Caco-2 (cell line): ENCODE measurements around the gene CTSZ. TPM values are rescaled to one million over a fixed set of nuclear protein-coding genes. Genes with fewer than 3 reads are reported as not detected.

Experiments
- BruUV-seq: library from RNA; stranded (reverse); fragments of 400-500 nt; replicated peaks from 2 replicates; lab custom pipeline; 2021; lab: Mats Ljungman, UMichigan
- CTCF ChIA-PET: fragments of 300-600 bp; sonication (Branson Sonifier 250); formaldehyde crosslinking; loops from one replicate; lab custom pipeline; 2022; ENCODE audit warnings: antibody characterized with exemption; lab: Charles Lee
- POLR2A ChIA-PET: fragments of 300-600 bp; sonication (Branson Sonifier 250); formaldehyde crosslinking; loops from one replicate; lab custom pipeline; 2022; ENCODE audit warnings: antibody characterized with exemption; lab: Charles Lee
- DNase-seq, 2 experiments: peaks; one replicate each; pipeline versions ENCODE4 v3.0.0 to v3.0.0-alpha.2; 2020 to 2022
- H3K27me3 ChIP-seq: replicated peaks from 2 replicates; pipeline ENCODE4 v1.6.0; 2011; ENCODE audit warnings: low read length; ENCODE audit not compliant: control insufficient read depth, insufficient read depth
- H3K36me3 ChIP-seq: 2 replicates; pipeline ENCODE4 v1.5.1; 2011; ENCODE audit warnings: low read length; ENCODE audit not compliant: control insufficient read depth, insufficient read depth
- H3K4me1 ChIP-seq: fragments of 250-450 bp; sonication (Bioruptor Pico); 2 replicates; pipeline ENCODE4 v1.5.1; 2020; ENCODE audit warnings: mild to moderate bottlenecking
- H3K4me3 ChIP-seq: 2 replicates; pipeline ENCODE4 v1.5.1; 2011; ENCODE audit warnings: low read depth, mild to moderate bottlenecking, control low read depth, low read length
- H3K9me3 ChIP-seq: fragments of 250-450 bp; sonication (Bioruptor Pico); 2 replicates; pipeline ENCODE4 v1.5.1; 2020; ENCODE audit warnings: mild to moderate bottlenecking, moderate library complexity
- H3K27ac Mint-ChIP-seq: one replicate; pipeline ENCODE4 v1.8.0; 2022; ENCODE audit warnings: mixed read lengths; ENCODE audit not compliant: unreplicated experiment
- H3K27me3 Mint-ChIP-seq: one replicate; pipeline ENCODE4 v1.8.0; 2022; ENCODE audit warnings: mixed read lengths; ENCODE audit not compliant: insufficient read depth, unreplicated experiment
- H3K36me3 Mint-ChIP-seq: one replicate; pipeline ENCODE4 v1.8.0; 2022; ENCODE audit warnings: mild to moderate bottlenecking, mixed read lengths; ENCODE audit not compliant: insufficient read depth, unreplicated experiment
- H3K4me1 Mint-ChIP-seq: one replicate; pipeline ENCODE4 v1.8.0; 2022; ENCODE audit warnings: low read depth, mixed read lengths; ENCODE audit not compliant: unreplicated experiment
- H3K4me3 Mint-ChIP-seq: one replicate; pipeline ENCODE4 v1.8.0; 2022; ENCODE audit warnings: mild to moderate bottlenecking, moderate library complexity, mixed read lengths; ENCODE audit not compliant: unreplicated experiment
- H3K9me3 Mint-ChIP-seq: one replicate; pipeline ENCODE4 v1.8.0; 2022; ENCODE audit warnings: mixed read lengths; ENCODE audit not compliant: unreplicated experiment
- CTCF ChIP-seq, 2 experiments: fragments of 200-600 bp in 1 of 2; IDR thresholded peaks; 1 replicate in 1 of 2; 2 replicates in 1 of 2; pipeline versions ENCODE4 v1.5.1 to v1.8.0; 2011 to 2022; ENCODE audit warnings: antibody characterized with exemption in 1 of 2, control low read depth in 1 of 2, inconsistent platforms in 1 of 2, low read depth in 1 of 2, low read length in 1 of 2, mild to moderate bottlenecking in 1 of 2, moderate library complexity in 1 of 2; ENCODE audit not compliant: insufficient read depth in 1 of 2, severe bottlenecking in 1 of 2, unreplicated experiment in 1 of 2
- intact Hi-C: fragments of 100-400 bp; cut with micrococcal nuclease; formaldehyde crosslinking; loops from one replicate; pipeline ENCODE4 v1.10.0; 2022; ENCODE audit not compliant: unreplicated experiment
- total RNA-seq: library from RNA; stranded (reverse); gene quantifications from 2 replicates; pipeline ENCODE4 v1.2.3, GENCODE V29; 2022

The CTSZ gene
- total RNA-seq, 1 experiment from 2014 or later = 228 TPM

GRCh38 chr20:59050437-59050836, 43.4 kb upstream of the CTSZ start:
- no peaks in the 10 kb centered on the region for H3K27me3 ChIP-seq
- CTCF ChIA-PET = interaction anchor here (0.6 to 1.2 kb wide), 2 partner anchors 32 to 180 kb away, joined by 3 read pairs; no protein-coding TSS in a partner anchor
- H3K9me3 Mint-ChIP-seq = no peaks in the 10 kb centered on the region
- no peaks in the 10 kb centered on the region for H3K36me3 ChIP-seq
- POLR2A ChIA-PET = no interaction called here
- no peak overlapping the region for H3K4me3 ChIP-seq
- H3K4me1 ChIP-seq = peaks cover 23% of the 10 kb centered on the region
- no peak for TF ChIP-seq CTCF (IDR thresholded peaks at IDR 0.05; ENCODE audit: insufficient read depth in 1 of 2, low read depth in 1 of 2, low read length in 1 of 2, severe bottlenecking in 1 of 2, unreplicated experiment in 1 of 2)
- peaks cover 5% of the 10 kb centered on the region for H3K27me3 Mint-ChIP-seq
- H3K36me3 Mint-ChIP-seq = no peaks in the 10 kb centered on the region
- no peak for DNase-seq
- H3K4me3 Mint-ChIP-seq = no peak overlapping the region
- BruUV-seq = no TSS peak
- H3K9me3 ChIP-seq = 0 out of 2 replicates have a peak, but pooled peaks cover under 1% of the 10 kb centered on the region
- H3K27ac Mint-ChIP-seq = no peak overlapping the region
- intact Hi-C loops = no loop called here
- H3K4me1 Mint-ChIP-seq = peaks cover 31% of the 10 kb centered on the region

GRCh38 chr20:59048681-59049030, 41.6 kb upstream of the CTSZ start:
- POLR2A ChIA-PET = interaction anchor here (1.0 kb wide), 1 partner anchor 16 kb away, joined by 7 read pairs; the partner anchor contains the start of gene ATP5F1E
- no TSS peak for BruUV-seq

More at GRCh38 chr20:59048681-59049030, 41.6 kb upstream of the CTSZ start:
- H3K4me3 Mint-ChIP-seq = peak overlapping the region; percentile 48
- CTCF ChIA-PET = interaction anchor here (0.6 kb wide), 1 partner anchor 105 kb away, joined by 7 read pairs; no protein-coding TSS in a partner anchor
- H3K9me3 Mint-ChIP-seq = no peaks in the 10 kb centered on the region
- peaks cover 32% of the 10 kb centered on the region for H3K4me1 Mint-ChIP-seq
- Histone ChIP-seq H3K4me3 (no peak overlapping the region), H3K9me3 (no peaks in the 10 kb centered on the region), H3K27me3 (no peaks in the 10 kb centered on the region), H3K4me1 (peaks cover 23% of the 10 kb centered on the region), H3K36me3 (no peaks in the 10 kb centered on the region)
- no peak for TF ChIP-seq CTCF (IDR thresholded peaks at IDR 0.05; ENCODE audit: insufficient read depth in 1 of 2, low read depth in 1 of 2, low read length in 1 of 2, severe bottlenecking in 1 of 2, unreplicated experiment in 1 of 2)
- no peak for DNase-seq
- H3K27ac Mint-ChIP-seq = no peak overlapping the region
- intact Hi-C loops = loop anchor here (2.0 kb wide), 1 partner anchor 34 kb away; no protein-coding TSS in a partner anchor
- peaks cover 5% of the 10 kb centered on the region for H3K27me3 Mint-ChIP-seq
- no peaks in the 10 kb centered on the region for H3K36me3 Mint-ChIP-seq
